GM20000 (cell line): Measurements from ENCODE around the gene FCRLA.

Source experiments
- DNase-seq: peaks from one replicate; pipeline ENCODE4 v3.0.0; 2012; ENCODE audit warnings: low spot score
- CTCF ChIP-seq: IDR thresholded peaks from 2 replicates; pipeline ENCODE4 v1.5.1; 2012; ENCODE audit warnings: mild to moderate bottlenecking, control low read depth; ENCODE audit errors: extremely low read depth, missing control alignments

Gene FCRLA

GRCh38 chr1:161733526-161733925 lies 26.5 kb downstream of the FCRLA start:
- no peak for TF ChIP-seq CTCF
- no peak for DNase-seq

GRCh38 chr1:161735837-161736236 lies 28.8 kb downstream of the FCRLA start:
- DNase-seq, result no peak
- TF ChIP-seq CTCF, result no peak

GRCh38 chr1:161736335-161736969 lies 29.4 kb downstream of the FCRLA start:
- TF ChIP-seq CTCF, result no peak
- no peak for DNase-seq

- TF ChIP-seq CTCF, result no peak
- no peak for DNase-seq
These were observed 30.6 kb downstream of the FCRLA start for GRCh38 chr1:161737625-161738024.

GRCh38 chr1:161738627-161739287 lies 31.7 kb downstream of the FCRLA start:
- DNase-seq, result peak; percentile 67
- peak; percentile 40 for TF ChIP-seq CTCF

GRCh38 chr1:161739865-161740566 lies 33.0 kb downstream of the FCRLA start:
- no peak for TF ChIP-seq CTCF
- DNase-seq, result no peak

- DNase-seq, result no peak
- no peak for TF ChIP-seq CTCF
These were observed 33.9 kb downstream of the FCRLA start for GRCh38 chr1:161740921-161741320.
